GM12891 (cell line): ENCODE results near the gene BABAM2.

Experiments
- PAX5 ChIP-seq: IDR thresholded peaks from 2 replicates; pipeline ENCODE4 v1.6.1; 2011; ENCODE audit warnings: low read length, moderate library complexity, mild to moderate bottlenecking; ENCODE audit not compliant: insufficient read depth, severe bottlenecking
- POLR2A ChIP-seq: IDR thresholded peaks from 2 replicates; pipeline ENCODE4 v1.6.1; 2011; ENCODE audit warnings: low read depth, low read length, control low read depth
- POLR2AphosphoS5 ChIP-seq: IDR thresholded peaks from 2 replicates; pipeline ENCODE4 v1.6.1; 2011; ENCODE audit warnings: low read depth, low read length, control low read depth
- POU2F2 ChIP-seq: IDR thresholded peaks from 2 replicates; pipeline ENCODE4 v1.6.1; 2011; ENCODE audit warnings: low read depth, mild to moderate bottlenecking, control low read depth, low read length, moderate library complexity
- SPI1 ChIP-seq: IDR thresholded peaks from 2 replicates; pipeline ENCODE4 v1.6.1; 2011; ENCODE audit warnings: low read depth, low read length, control low read depth
- TAF1 ChIP-seq: IDR thresholded peaks from 2 replicates; pipeline ENCODE4 v1.6.1; 2011; ENCODE audit warnings: low read depth, low read length, control low read depth

GRCh38 chr2:28339516-28340175 is 449.1 kb downstream of the BABAM2 start:
- no peak for TF ChIP-seq POLR2AphosphoS5
- no peak for TF ChIP-seq SPI1
- no peak for TF ChIP-seq TAF1
- TF ChIP-seq POLR2A: no peak
- TF ChIP-seq PAX5: no peak
- TF ChIP-seq POU2F2: no peak
